SK-N-SH (cell line): ENCODE results near the gene G2E3. TPM values are rescaled to one million over a fixed set of nuclear protein-coding genes. Genes with fewer than 3 reads are reported as not detected.

Experiments
- CTCF ChIA-PET: fragments of 300-600, 350-600 bp; formaldehyde crosslinking; extraction: SDS; loops from one replicate; lab custom pipeline; 2021; lab: Yijun Ruan, JAX
- POLR2A ChIA-PET: fragments of 350-600 bp; sonication (Branson Sonifier 250); formaldehyde crosslinking; extraction: SDS; loops from one replicate; lab custom pipeline; 2020; ENCODE audit warnings: antibody characterized with exemption, inconsistent platforms; lab: Yijun Ruan, JAX
- DNase-seq: peaks from one replicate; pipeline ENCODE4 v3.0.0; 2012
- H2AFZ ChIP-seq: fragments of 200-600 bp; sonication (generic); 2 replicates; pipeline ENCODE4 v1.8.1; 2016; ENCODE audit warnings: antibody characterized with exemption, mild to moderate bottlenecking, low read depth
- H3F3A ChIP-seq: fragments of 200-600 bp; sonication (generic); replicated peaks from 2 replicates; pipeline ENCODE3; 2016; ENCODE audit warnings: antibody characterized with exemption, mild to moderate bottlenecking; ENCODE audit not compliant: insufficient read depth
- H3K27ac ChIP-seq, 2 experiments: fragments of 200-500 bp in 1 of 2; fragments of 200-600 bp in 1 of 2; sonication (Bioruptor generic) in 1 of 2; sonication (generic), shearing (Covaris generic) in 1 of 2; 2 replicates each; pipeline versions ENCODE4 v1.5.1 to v1.6.1; 2014 to 2016; ENCODE audit warnings: low read depth in 2 of 2, inconsistent platforms in 1 of 2, low read length in 1 of 2, mild to moderate bottlenecking in 1 of 2, mixed read lengths in 1 of 2
- H3K27me3 ChIP-seq: fragments of 200-600 bp; sonication (generic), shearing (Covaris generic); 2 replicates; pipeline ENCODE4 v1.6.1; 2016; ENCODE audit warnings: mixed run types; ENCODE audit not compliant: insufficient read depth
- H3K36me3 ChIP-seq, 2 experiments: fragments of 200-500 bp in 1 of 2; fragments of 200-600 bp in 1 of 2; sonication (Bioruptor generic) in 1 of 2; sonication (generic) in 1 of 2; replicated peaks in 1 of 2; 2 replicates each; pipeline versions ENCODE3 to v1.5.1; 2014 to 2016; ENCODE audit warnings: low read length in 1 of 2, mild to moderate bottlenecking in 1 of 2; ENCODE audit not compliant: insufficient read depth in 2 of 2, control insufficient read depth in 1 of 2
- H3K4me1 ChIP-seq, 2 experiments: fragments of 200-500 bp in 1 of 2; fragments of 200-600 bp in 1 of 2; sonication (Bioruptor generic) in 1 of 2; sonication (generic), shearing (Covaris generic) in 1 of 2; 2 replicates each; pipeline versions ENCODE4 v1.5.1 to v1.6.1; 2014 to 2016; ENCODE audit warnings: low read depth in 1 of 2, low read length in 1 of 2, mixed run types in 1 of 2; ENCODE audit not compliant: insufficient read depth in 2 of 2, control insufficient read depth in 1 of 2
- H3K4me2 ChIP-seq: fragments of 200-600 bp; sonication (generic), shearing (Covaris generic); 2 replicates; pipeline ENCODE4 v1.6.1; 2017; ENCODE audit warnings: mixed run types
- H3K4me3 ChIP-seq, 2 experiments: fragments of 200-500 bp in 1 of 2; fragments of 200-600 bp in 1 of 2; sonication (Bioruptor generic) in 1 of 2; sonication (generic), shearing (Covaris generic) in 1 of 2; 2 replicates each; pipeline versions ENCODE4 v1.5.1 to v1.8.1; 2014 to 2016; ENCODE audit warnings: low read depth in 2 of 2, inconsistent platforms in 1 of 2, low read length in 1 of 2, mild to moderate bottlenecking in 1 of 2, mixed read lengths in 1 of 2, moderate library complexity in 1 of 2
- H3K79me2 ChIP-seq: fragments of 200-600 bp; sonication (generic); 2 replicates; pipeline ENCODE4 v1.8.1; 2017; ENCODE audit warnings: mild to moderate bottlenecking; ENCODE audit not compliant: insufficient read depth
- H3K9ac ChIP-seq: fragments of 200-600 bp; sonication (generic); 2 replicates; pipeline ENCODE4 v1.6.1; 2017; ENCODE audit warnings: mixed run types
- H3K9me2 ChIP-seq: fragments of 200-600 bp; sonication (generic); 2 replicates; pipeline ENCODE4 v1.6.1; 2017; ENCODE audit warnings: mixed run types
- H3K9me3 ChIP-seq: fragments of 200-600 bp; sonication (generic); 2 replicates; pipeline ENCODE4 v1.6.1; 2017; ENCODE audit warnings: mixed run types, mild to moderate bottlenecking, moderate library complexity
- H4K20me1 ChIP-seq: fragments of 200-600 bp; sonication (generic); 2 replicates; pipeline ENCODE4 v1.6.1; 2017; ENCODE audit warnings: mild to moderate bottlenecking, mixed run types; ENCODE audit not compliant: insufficient read depth
- ELF1 ChIP-seq: IDR thresholded peaks from 2 replicates; pipeline ENCODE4 v1.4.0; 2012
- EP300 ChIP-seq, 2 experiments: IDR thresholded peaks; 2 replicates each; pipeline versions ENCODE4 v1.4.0 to v1.6.1; 2012; ENCODE audit warnings: borderline replicate concordance in 1 of 2, low read depth in 1 of 2, low read length in 1 of 2
- GABPA ChIP-seq: IDR thresholded peaks from 2 replicates; pipeline ENCODE4 v1.4.0; 2012; ENCODE audit warnings: low read depth, mild to moderate bottlenecking
- MEF2A ChIP-seq: IDR thresholded peaks from 2 replicates; pipeline ENCODE4 v1.4.0; 2012; ENCODE audit warnings: low read depth, borderline replicate concordance
- MXI1 ChIP-seq: IDR thresholded peaks from 2 replicates; pipeline ENCODE4 v1.6.1; 2012; ENCODE audit warnings: mild to moderate bottlenecking, low read depth, low read length, improper control_type of control experiment
- POLR2AphosphoS5 ChIP-seq: IDR thresholded peaks from 2 replicates; pipeline ENCODE4 v1.6.1; 2012; ENCODE audit warnings: low read depth, low read length
- RFX5 ChIP-seq: IDR thresholded peaks from 2 replicates; pipeline ENCODE4 v1.6.1; 2012; ENCODE audit warnings: mild to moderate bottlenecking, improper control_type of control experiment, low read length
- TCF12 ChIP-seq: IDR thresholded peaks from 2 replicates; pipeline ENCODE4 v1.4.0; 2012
- YY1 ChIP-seq: IDR thresholded peaks from 2 replicates; pipeline ENCODE4 v1.4.0; 2012; ENCODE audit warnings: low read depth, mild to moderate bottlenecking
- WGBS: methylation state at CpG from one replicate; pipeline ENCODE4 v1.1.6; 2017; ENCODE audit warnings: low lambda C conversion rate; 5-methylcytosine and 5-hydroxymethylcytosine counted together
- polyA plus RNA-seq, 3 experiments: library from polyadenylated mRNA; depleted of rRNA; stranded (reverse); fragments of >200 nt; gene quantifications; 2 replicates each; pipeline ENCODE4 v1.2.3, GENCODE V29; 2012
- TF ChIP-seq, protein P1 (sequence below): fragments of 150-350 bp; IDR thresholded peaks from 2 replicates; pipeline ENCODE4 v1.6.1; 2017; ENCODE audit warnings: antibody characterized with exemption, low read length, low read depth, borderline replicate concordance
- TF ChIP-seq, protein P2 (sequence below): IDR thresholded peaks from 2 replicates; pipeline ENCODE4 v1.6.1; 2012; ENCODE audit warnings: mild to moderate bottlenecking, low read depth, low read length, moderate library complexity
- TF ChIP-seq, protein P3 (sequence below): IDR thresholded peaks from 2 replicates; pipeline ENCODE4; 2012
- TF ChIP-seq, protein P4 (sequence below): fragments of 200-600 bp; sonication (generic); IDR thresholded peaks from 2 replicates; pipeline ENCODE4 v1.6.1; 2017; ENCODE audit warnings: antibody characterized with exemption, mild to moderate bottlenecking, moderate library complexity

Gene G2E3
- polyA plus RNA-seq, 1 of the 3 experiments (the other 2 are of a cell fraction) = 2.9 TPM

DNA sequence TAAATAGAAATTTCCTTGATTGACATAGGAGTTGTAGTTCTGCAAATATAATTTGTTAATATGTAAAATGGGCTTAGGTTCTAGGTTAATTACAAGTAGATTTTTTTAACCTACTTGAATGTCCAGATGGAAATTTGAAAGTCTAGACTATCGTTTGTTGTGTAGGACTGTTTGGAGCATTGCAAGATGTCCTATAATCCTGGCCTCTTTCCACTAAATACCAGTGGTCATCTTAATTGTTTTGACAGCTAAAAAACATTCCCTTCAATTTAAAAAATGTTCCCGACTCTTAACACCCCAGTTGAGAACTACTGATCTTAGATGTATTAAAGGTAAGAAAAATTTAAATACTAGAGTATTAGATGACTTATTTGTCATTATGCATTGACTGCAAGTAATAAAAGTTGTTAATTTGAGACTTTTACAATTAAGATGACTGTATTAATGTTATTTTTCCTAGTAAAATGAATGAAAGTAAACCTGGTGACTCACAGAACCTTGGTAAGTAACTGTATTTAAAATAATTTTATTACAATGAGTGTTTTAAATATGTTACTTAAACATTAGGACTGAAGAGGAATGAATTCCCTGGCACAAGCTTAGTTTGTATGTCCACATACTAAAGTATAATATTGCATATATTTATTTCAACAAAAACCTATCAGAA is 21.8 kb downstream of the G2E3 start:
- WGBS = 91% methylated on average over 2 of the region's 2 CpGs
- Histone ChIP-seq H3K27me3 (no peaks in the 10 kb centered on the region), H4K20me1 (peaks cover 31% of the 10 kb centered on the region; the same call in 1 of the 2 replicates), H3K9me2 (no peaks in the 10 kb centered on the region), H3K9ac (no peak overlapping the region), H2AFZ (no peak overlapping the region), H3K4me3 (no peak overlapping the region), H3F3A (no peaks in the 10 kb centered on the region), H3K27ac (no peak overlapping the region), H3K9me3 (peaks cover 4% of the 10 kb centered on the region; the same call in 1 of the 2 replicates), H3K36me3 (peaks cover 6 to 7% of the 10 kb centered on the region in 2 experiments), H3K4me2 (no peak overlapping the region), H3K79me2 (peaks cover 100% of the 10 kb centered on the region), H3K4me1 (no peaks in the 10 kb centered on the region)
- TF ChIP-seq YY1 = no peak
- TF ChIP-seq, protein P1, sequence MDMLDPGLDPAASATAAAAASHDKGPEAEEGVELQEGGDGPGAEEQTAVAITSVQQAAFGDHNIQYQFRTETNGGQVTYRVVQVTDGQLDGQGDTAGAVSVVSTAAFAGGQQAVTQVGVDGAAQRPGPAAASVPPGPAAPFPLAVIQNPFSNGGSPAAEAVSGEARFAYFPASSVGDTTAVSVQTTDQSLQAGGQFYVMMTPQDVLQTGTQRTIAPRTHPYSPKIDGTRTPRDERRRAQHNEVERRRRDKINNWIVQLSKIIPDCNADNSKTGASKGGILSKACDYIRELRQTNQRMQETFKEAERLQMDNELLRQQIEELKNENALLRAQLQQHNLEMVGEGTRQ = no peak
- TF ChIP-seq RFX5 = no peak
- TF ChIP-seq POLR2AphosphoS5 = no peak
- TF ChIP-seq TCF12 = no peak
- TF ChIP-seq ELF1 = no peak
- no peak for TF ChIP-seq GABPA
- TF ChIP-seq EP300 (IDR thresholded peaks at IDR 0.05; ENCODE audit: borderline replicate concordance in 1 of 2, low read depth in 1 of 2, low read length in 1 of 2) = no peak
- no peak for TF ChIP-seq MXI1
- TF ChIP-seq, protein P2, sequence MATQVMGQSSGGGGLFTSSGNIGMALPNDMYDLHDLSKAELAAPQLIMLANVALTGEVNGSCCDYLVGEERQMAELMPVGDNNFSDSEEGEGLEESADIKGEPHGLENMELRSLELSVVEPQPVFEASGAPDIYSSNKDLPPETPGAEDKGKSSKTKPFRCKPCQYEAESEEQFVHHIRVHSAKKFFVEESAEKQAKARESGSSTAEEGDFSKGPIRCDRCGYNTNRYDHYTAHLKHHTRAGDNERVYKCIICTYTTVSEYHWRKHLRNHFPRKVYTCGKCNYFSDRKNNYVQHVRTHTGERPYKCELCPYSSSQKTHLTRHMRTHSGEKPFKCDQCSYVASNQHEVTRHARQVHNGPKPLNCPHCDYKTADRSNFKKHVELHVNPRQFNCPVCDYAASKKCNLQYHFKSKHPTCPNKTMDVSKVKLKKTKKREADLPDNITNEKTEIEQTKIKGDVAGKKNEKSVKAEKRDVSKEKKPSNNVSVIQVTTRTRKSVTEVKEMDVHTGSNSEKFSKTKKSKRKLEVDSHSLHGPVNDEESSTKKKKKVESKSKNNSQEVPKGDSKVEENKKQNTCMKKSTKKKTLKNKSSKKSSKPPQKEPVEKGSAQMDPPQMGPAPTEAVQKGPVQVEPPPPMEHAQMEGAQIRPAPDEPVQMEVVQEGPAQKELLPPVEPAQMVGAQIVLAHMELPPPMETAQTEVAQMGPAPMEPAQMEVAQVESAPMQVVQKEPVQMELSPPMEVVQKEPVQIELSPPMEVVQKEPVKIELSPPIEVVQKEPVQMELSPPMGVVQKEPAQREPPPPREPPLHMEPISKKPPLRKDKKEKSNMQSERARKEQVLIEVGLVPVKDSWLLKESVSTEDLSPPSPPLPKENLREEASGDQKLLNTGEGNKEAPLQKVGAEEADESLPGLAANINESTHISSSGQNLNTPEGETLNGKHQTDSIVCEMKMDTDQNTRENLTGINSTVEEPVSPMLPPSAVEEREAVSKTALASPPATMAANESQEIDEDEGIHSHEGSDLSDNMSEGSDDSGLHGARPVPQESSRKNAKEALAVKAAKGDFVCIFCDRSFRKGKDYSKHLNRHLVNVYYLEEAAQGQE = no peak
- TF ChIP-seq MEF2A = no peak
- TF ChIP-seq, protein P3, sequence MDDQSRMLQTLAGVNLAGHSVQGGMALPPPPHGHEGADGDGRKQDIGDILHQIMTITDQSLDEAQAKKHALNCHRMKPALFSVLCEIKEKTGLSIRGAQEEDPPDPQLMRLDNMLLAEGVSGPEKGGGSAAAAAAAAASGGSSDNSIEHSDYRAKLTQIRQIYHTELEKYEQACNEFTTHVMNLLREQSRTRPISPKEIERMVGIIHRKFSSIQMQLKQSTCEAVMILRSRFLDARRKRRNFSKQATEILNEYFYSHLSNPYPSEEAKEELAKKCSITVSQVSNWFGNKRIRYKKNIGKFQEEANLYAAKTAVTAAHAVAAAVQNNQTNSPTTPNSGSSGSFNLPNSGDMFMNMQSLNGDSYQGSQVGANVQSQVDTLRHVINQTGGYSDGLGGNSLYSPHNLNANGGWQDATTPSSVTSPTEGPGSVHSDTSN = no peak
- TF ChIP-seq, protein P4, sequence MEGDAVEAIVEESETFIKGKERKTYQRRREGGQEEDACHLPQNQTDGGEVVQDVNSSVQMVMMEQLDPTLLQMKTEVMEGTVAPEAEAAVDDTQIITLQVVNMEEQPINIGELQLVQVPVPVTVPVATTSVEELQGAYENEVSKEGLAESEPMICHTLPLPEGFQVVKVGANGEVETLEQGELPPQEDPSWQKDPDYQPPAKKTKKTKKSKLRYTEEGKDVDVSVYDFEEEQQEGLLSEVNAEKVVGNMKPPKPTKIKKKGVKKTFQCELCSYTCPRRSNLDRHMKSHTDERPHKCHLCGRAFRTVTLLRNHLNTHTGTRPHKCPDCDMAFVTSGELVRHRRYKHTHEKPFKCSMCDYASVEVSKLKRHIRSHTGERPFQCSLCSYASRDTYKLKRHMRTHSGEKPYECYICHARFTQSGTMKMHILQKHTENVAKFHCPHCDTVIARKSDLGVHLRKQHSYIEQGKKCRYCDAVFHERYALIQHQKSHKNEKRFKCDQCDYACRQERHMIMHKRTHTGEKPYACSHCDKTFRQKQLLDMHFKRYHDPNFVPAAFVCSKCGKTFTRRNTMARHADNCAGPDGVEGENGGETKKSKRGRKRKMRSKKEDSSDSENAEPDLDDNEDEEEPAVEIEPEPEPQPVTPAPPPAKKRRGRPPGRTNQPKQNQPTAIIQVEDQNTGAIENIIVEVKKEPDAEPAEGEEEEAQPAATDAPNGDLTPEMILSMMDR = no peak
- DNase-seq = no peak
- POLR2A ChIA-PET = no interaction called here
- CTCF ChIA-PET = no interaction called here
